HL-60/S4 treated with phorbol 12-myristate 13-acetate at 8.2 ng/mL for 4 days and 3 days (cell line): ENCODE results near the gene PPT1.
"Not testable (repeated sequence)": the region's sequence is repeated elsewhere in the genome, so short reads cannot be mapped to it uniquely, and the experiment has no call there.

Experiments
- in situ Hi-C: fragments of 300-500 bp; cut with MboI; formaldehyde crosslinking; loops from 2 replicates; pipeline ENCODE4 v1.15.0; 2022; ENCODE audit warnings: low sequenced_read_pairs

Gene PPT1

GRCh38 chr1:40057310-40058030 lies 39.6 kb downstream of the PPT1 start:
- in situ Hi-C loops: no loop called here

GRCh38 chr1:40056519-40057309 lies 40.3 kb downstream of the PPT1 start:
- in situ Hi-C loops: no loop called here

GRCh38 chr1:40053138-40053887 lies 43.7 kb downstream of the PPT1 start:
- in situ Hi-C loops: no loop called here

GRCh38 chr1:40050863-40051262 lies 46.2 kb downstream of the PPT1 start:
- in situ Hi-C loops: no loop called here

- in situ Hi-C loops: no loop called here
Measured at GRCh38 chr1:40049725-40050124, 47.3 kb downstream of the PPT1 start.

- in situ Hi-C loops: no loop called here
Measured at GRCh38 chr1:40047769-40048168, 49.3 kb downstream of the PPT1 start.

- in situ Hi-C loops: no loop called here
Measured at GRCh38 chr1:40047276-40047675, 49.8 kb downstream of the PPT1 start.

- in situ Hi-C loops: no loop called here
Measured at GRCh38 chr1:40045766-40046165, 51.3 kb downstream of the PPT1 start.

- in situ Hi-C loops: no loop called here
Measured at GRCh38 chr1:40045182-40045581, 51.9 kb downstream of the PPT1 start.

GRCh38 chr1:40044110-40044509 lies 52.9 kb downstream of the PPT1 start:
- in situ Hi-C loops: no loop called here

GRCh38 chr1:40042341-40042740 lies 54.7 kb downstream of the PPT1 start:
- in situ Hi-C loops: no loop called here

- in situ Hi-C loops: no loop called here
Measured at GRCh38 chr1:40041466-40041838, 55.6 kb downstream of the PPT1 start.

- in situ Hi-C loops: no loop called here
Measured at GRCh38 chr1:40040511-40041465, 56.3 kb downstream of the PPT1 start, which contains the start of gene CAP1. Gene CAP1, plus strand, starts transcription at chr1:40040729. Its CDS starts 18,618 bp downstream, at chr1:40059347.

- in situ Hi-C loops: no loop called here
Measured at GRCh38 chr1:40039757-40040510, 57.1 kb downstream of the PPT1 start.

GRCh38 chr1:40039245-40039756 lies 57.8 kb downstream of the PPT1 start:
- in situ Hi-C loops: no loop called here

- in situ Hi-C loops: no loop called here
Measured at GRCh38 chr1:40038697-40039096, 58.4 kb downstream of the PPT1 start.

- in situ Hi-C loops: not testable (repeated sequence)
Measured at GRCh38 chr1:40037254-40037653, 59.8 kb downstream of the PPT1 start.

- in situ Hi-C loops: no loop called here
Measured at GRCh38 chr1:40036574-40036973, 60.5 kb downstream of the PPT1 start.

- in situ Hi-C loops: no loop called here
Measured at GRCh38 chr1:40034869-40035268, 62.2 kb downstream of the PPT1 start.
